WTC11 (cell line): Measurements from ENCODE around the gene CD300LG.

Source experiments
- SP1 ChIP-seq: sonication (generic); formaldehyde crosslinking; conservative IDR thresholded peaks from 2 replicates; pipeline ENCODE4 v1.8.1; 2022; ENCODE audit warnings: missing genetic modification reagents
- TF ChIP-seq, protein P1 (sequence below): fragments of 200-600 bp; IDR thresholded peaks from 2 replicates; pipeline ENCODE4 v1.8.0; 2022; ENCODE audit warnings: antibody characterized with exemption
- TF ChIP-seq, protein P2 (sequence below): sonication (generic); formaldehyde crosslinking; IDR thresholded peaks from 2 replicates; pipeline ENCODE4 v1.8.0; 2022; ENCODE audit warnings: mild to moderate bottlenecking, missing genetic modification reagents

DNA sequence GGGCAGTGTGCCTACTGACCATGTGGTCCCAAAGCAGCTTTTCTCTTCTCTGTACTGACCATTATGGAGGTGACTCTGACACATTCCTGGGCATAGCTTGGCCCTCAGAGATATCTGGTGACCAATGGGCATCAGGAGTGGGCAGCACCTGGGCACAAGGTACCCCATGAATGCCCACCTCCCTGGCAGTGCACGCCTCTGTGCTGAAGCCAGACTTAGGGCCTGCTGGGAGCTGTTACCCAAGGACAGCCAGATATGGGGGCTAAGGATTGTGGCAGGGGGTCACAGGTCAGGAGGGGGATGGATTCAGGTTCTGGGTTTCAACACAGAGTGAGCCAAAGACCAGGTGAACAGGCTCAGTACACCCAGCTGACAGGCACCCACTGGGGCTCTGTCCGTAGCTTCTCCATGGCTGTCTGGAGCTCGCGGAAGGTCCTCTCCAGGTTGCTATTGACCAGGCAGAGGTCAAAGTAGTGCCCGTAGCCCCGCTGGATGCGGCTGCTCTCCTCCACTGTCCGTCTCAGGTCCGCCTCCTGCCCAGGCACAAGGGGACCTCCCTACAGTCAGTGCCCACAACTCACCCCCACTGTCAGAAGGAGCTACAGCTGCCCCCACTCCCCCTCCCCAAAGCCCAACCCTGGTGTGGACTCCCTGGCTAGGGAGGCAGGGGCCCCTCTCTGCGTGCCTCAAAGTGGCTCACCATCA lies 30.6 kb downstream of the CD300LG start:
- no peak for TF ChIP-seq SP1 (CRISPR knock-in tag)
- TF ChIP-seq, protein P1, sequence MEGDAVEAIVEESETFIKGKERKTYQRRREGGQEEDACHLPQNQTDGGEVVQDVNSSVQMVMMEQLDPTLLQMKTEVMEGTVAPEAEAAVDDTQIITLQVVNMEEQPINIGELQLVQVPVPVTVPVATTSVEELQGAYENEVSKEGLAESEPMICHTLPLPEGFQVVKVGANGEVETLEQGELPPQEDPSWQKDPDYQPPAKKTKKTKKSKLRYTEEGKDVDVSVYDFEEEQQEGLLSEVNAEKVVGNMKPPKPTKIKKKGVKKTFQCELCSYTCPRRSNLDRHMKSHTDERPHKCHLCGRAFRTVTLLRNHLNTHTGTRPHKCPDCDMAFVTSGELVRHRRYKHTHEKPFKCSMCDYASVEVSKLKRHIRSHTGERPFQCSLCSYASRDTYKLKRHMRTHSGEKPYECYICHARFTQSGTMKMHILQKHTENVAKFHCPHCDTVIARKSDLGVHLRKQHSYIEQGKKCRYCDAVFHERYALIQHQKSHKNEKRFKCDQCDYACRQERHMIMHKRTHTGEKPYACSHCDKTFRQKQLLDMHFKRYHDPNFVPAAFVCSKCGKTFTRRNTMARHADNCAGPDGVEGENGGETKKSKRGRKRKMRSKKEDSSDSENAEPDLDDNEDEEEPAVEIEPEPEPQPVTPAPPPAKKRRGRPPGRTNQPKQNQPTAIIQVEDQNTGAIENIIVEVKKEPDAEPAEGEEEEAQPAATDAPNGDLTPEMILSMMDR, result no peak
- TF ChIP-seq, protein P2, sequence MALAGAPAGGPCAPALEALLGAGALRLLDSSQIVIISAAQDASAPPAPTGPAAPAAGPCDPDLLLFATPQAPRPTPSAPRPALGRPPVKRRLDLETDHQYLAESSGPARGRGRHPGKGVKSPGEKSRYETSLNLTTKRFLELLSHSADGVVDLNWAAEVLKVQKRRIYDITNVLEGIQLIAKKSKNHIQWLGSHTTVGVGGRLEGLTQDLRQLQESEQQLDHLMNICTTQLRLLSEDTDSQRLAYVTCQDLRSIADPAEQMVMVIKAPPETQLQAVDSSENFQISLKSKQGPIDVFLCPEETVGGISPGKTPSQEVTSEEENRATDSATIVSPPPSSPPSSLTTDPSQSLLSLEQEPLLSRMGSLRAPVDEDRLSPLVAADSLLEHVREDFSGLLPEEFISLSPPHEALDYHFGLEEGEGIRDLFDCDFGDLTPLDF, result no peak
